ENCODE results near the gene CLNK. TPM values are rescaled to one million over a fixed set of nuclear protein-coding genes. Genes with fewer than 3 reads are reported as not detected.
A peak's percentile ranks its signal among the peaks of the same experiment; 100 is the strongest.

Gene CLNK
- total and polyA plus RNA-seq, 2 of the 8 experiments (the other 6 are each of a cell fraction or from before 2014, with no cell fraction given) = not detected

DNA sequence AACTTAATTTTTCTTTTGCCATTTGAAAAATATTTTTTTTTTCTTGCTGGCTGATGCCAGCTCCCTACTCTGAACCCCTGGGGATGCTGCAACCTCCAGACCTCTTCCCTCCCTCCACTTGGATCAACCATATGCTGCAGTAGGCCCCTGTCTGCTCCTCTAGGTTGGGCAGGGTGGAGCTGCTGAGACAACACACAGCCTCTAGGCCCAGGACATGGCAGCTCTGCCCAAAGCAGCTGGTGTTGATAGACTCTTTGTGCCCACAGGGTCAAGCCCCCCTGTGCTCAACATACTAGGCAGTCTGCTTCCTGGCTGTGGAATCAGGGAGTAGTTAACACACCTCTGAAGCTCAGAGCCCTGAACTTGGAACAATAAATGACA lies 19.9 kb upstream of the CLNK start:
- Histone ChIP-seq H2AK5ac (ENCODE audit: low read depth, low read length) (no peak overlapping the region), H3K27me3 (replicated peaks in 1 of 4; ENCODE audit: control insufficient read depth in 3 of 4, extremely low read depth in 1 of 4, insufficient read depth in 3 of 4, low read length in 3 of 4) (no peaks in the 10 kb centered on the region)
- no peak for FAIRE-seq

More for the DNA sequence above, 19.9 kb upstream of the CLNK start:
- H4K20me1 ChIP-seq (replicated peaks in 1 of 2; ENCODE audit: control insufficient read depth in 1 of 2, insufficient read depth in 2 of 2, low read length in 2 of 2) = no peaks in the 10 kb centered on the region
- ChIA-PET POLR2A (ENCODE audit: partially characterized antibody) (no interaction called here), CTCF (ENCODE audit: partially characterized antibody) (no interaction called here)
- no peak overlapping the region for H2AFZ ChIP-seq (ENCODE audit: low read length)
- no peaks in the 10 kb centered on the region for H3K36me3 ChIP-seq (ENCODE audit: control insufficient read depth in 2 of 4, insufficient read depth in 4 of 4, low read length in 3 of 4)
- no peak overlapping the region for H2BK12ac ChIP-seq (ENCODE audit: low read depth, low read length)
- no peak overlapping the region for H3K4me2 ChIP-seq (ENCODE audit: insufficient read depth in 1 of 2, low read depth in 2 of 2, low read length in 2 of 2)
- peak overlapping the region; percentile 53 for H4K8ac ChIP-seq (ENCODE audit: extremely low read depth, insufficient read depth, low read length)
- no peak overlapping the region for H4K5ac ChIP-seq (ENCODE audit: insufficient read length, low read depth, low read length)
- H3K79me2 ChIP-seq (ENCODE audit: control insufficient read depth in 1 of 2, insufficient read depth in 2 of 2, low read length in 2 of 2) = no peaks in the 10 kb centered on the region
- H2BK15ac ChIP-seq (ENCODE audit: low read length) = no peak overlapping the region
- H3K23me2 ChIP-seq (ENCODE audit: low read depth, low read length) = no peaks in the 10 kb centered on the region; the same call in 1 of the 2 replicates
- TF ChIP-seq PHF8 (conservative IDR thresholded peaks at IDR 0.05; ENCODE audit: low read depth, low read length) = no peak
- TF ChIP-seq JUN (IDR thresholded peaks at IDR 0.05; ENCODE audit: low read depth, low read length) = no peak
- no peak for TF ChIP-seq NANOG (IDR thresholded peaks at IDR 0.05; ENCODE audit: insufficient read depth, low read depth, low read length, poor library complexity, severe bottlenecking)
- H3K4me1 ChIP-seq (replicated peaks in 1 of 4; ENCODE audit: control insufficient read depth in 3 of 4, insufficient read depth in 4 of 4, low read length in 3 of 4) = no peaks in the 10 kb centered on the region; a peak in 1 of 7 replicates
- no peaks in the 10 kb centered on the region for H3K79me1 ChIP-seq (ENCODE audit: low read depth, low read length)
- no peak overlapping the region for H3K27ac ChIP-seq (ENCODE audit: low read depth, low read length)
- no peak overlapping the region for H2BK120ac ChIP-seq (replicated peaks; ENCODE audit: low read depth, low read length)
- H3K9ac ChIP-seq (replicated peaks in 1 of 4; ENCODE audit: extremely low read depth in 1 of 4, low read depth in 3 of 4, low read length in 3 of 4) = no peak overlapping the region
- no peak overlapping the region for H4K91ac ChIP-seq (replicated peaks; ENCODE audit: insufficient read length, low read length)
- H3K23ac ChIP-seq (ENCODE audit: insufficient read length) = no peak overlapping the region
- no peak overlapping the region for H2BK20ac ChIP-seq (ENCODE audit: low read length)
- H3K14ac ChIP-seq (ENCODE audit: insufficient read length) = no peak overlapping the region
- H3K4ac ChIP-seq (replicated peaks; ENCODE audit: insufficient read length, low read depth, low read length) = no peak overlapping the region
- no peak overlapping the region for H3K4me3 ChIP-seq (ENCODE audit: extremely low read depth in 1 of 4, insufficient read depth in 2 of 4, low read depth in 3 of 4, low read length in 4 of 4)
- H3K56ac ChIP-seq (replicated peaks; ENCODE audit: insufficient read length, low read depth, low read length) = no peak overlapping the region
- no peak overlapping the region for H3K18ac ChIP-seq (ENCODE audit: extremely low read depth, low read length)
- H3K9me3 ChIP-seq (ENCODE audit: insufficient read depth in 2 of 2, low read depth in 1 of 2, low read length in 1 of 2) = no peaks in the 10 kb centered on the region
- no peak overlapping the region for H2BK5ac ChIP-seq (ENCODE audit: low read depth, low read length)
- DNase-seq (ENCODE audit: low read depth in 1 of 2, low spot score in 2 of 2) = no peak
